Neutrophil (primary cell): ENCODE results near the gene DNM1.

ENCODE experiments used
- H3K27ac ChIP-seq: fragments of 200-600 bp; sonication (generic); 2 replicates; pipeline ENCODE4 v1.5.1; 2016; ENCODE audit warnings: mild to moderate bottlenecking, moderate library complexity
- H3K27me3 ChIP-seq: fragments of 200-600 bp; sonication (generic); 2 replicates; pipeline ENCODE4 v1.6.0; 2016; ENCODE audit warnings: mild to moderate bottlenecking
- H3K36me3 ChIP-seq: fragments of 200-600 bp; sonication (generic); 2 replicates; pipeline ENCODE4 v1.5.1; 2017
- H3K4me1 ChIP-seq, 2 experiments: fragments of 200-600 bp in 1 of 2; sonication (generic) in 1 of 2; 1 replicate in 1 of 2; 2 replicates in 1 of 2; pipeline versions ENCODE4 v1.5.1 to v1.6.1; 2013 to 2016; ENCODE audit warnings: low read depth in 1 of 2, low read length in 1 of 2, mild to moderate bottlenecking in 1 of 2, moderate library complexity in 1 of 2; ENCODE audit not compliant: control insufficient read depth in 1 of 2, insufficient read depth in 1 of 2
- H3K4me3 ChIP-seq, 2 experiments: fragments of 200-600 bp in 1 of 2; sonication (generic) in 1 of 2; 1 replicate in 1 of 2; 2 replicates in 1 of 2; pipeline ENCODE4 v1.5.1; 2013 to 2016; ENCODE audit warnings: low read depth in 1 of 2, low read length in 1 of 2, mild to moderate bottlenecking in 1 of 2, moderate library complexity in 1 of 2
- H3K9me3 ChIP-seq: fragments of 200-600 bp; sonication (generic); 2 replicates; pipeline ENCODE4 v1.5.1; 2016
- TF ChIP-seq, protein P1 (sequence below): fragments of 200-600 bp; sonication (generic); IDR thresholded peaks from 2 replicates; pipeline ENCODE4 v1.5.1; 2016; ENCODE audit warnings: antibody characterized with exemption

The DNM1 gene

DNA sequence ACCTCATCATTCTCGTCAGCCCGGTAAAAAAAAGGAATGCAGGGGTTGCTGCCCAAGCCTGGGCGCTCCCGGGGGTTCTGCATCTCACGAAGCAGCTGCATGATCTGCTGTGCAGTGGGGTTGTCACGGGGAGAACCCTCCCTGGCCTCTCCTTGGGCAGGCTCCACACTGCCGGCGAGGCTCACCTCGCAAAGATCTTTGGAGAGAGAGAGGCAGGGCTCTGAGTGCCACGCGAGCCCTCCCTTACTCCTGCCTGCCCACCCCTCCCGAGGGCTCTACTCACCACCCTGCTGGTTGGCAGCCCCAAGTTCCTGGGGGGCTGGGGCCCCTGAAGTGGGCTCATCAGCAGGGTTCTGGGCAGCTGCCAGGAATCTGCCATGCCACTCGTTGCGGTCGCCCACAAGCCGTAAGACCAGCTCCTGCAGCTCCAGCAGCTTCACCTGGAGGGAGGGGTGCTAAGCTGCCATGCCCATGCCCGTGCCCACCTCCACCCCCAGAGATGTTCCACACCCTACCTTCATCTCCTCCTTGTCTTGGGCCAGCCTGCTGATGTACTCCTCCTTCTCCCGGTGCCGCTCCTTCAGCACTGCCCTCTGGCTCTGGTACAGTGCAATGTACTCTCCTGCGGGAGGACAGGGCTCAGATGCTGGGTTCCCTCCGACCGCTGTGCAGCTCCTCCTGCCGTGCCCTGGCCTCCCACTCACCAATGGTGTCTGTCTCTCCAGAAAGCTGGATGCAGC lies 54.1 kb downstream of the DNM1 start:
- Histone ChIP-seq H3K27me3 (peaks cover 8% of the 10 kb centered on the region), H3K4me1 (no peaks in the 10 kb centered on the region), H3K36me3 (peaks cover 74% of the 10 kb centered on the region), H3K27ac (no peak overlapping the region), H3K9me3 (no peaks in the 10 kb centered on the region), H3K4me3 (no peak overlapping the region)
- TF ChIP-seq, protein P1, sequence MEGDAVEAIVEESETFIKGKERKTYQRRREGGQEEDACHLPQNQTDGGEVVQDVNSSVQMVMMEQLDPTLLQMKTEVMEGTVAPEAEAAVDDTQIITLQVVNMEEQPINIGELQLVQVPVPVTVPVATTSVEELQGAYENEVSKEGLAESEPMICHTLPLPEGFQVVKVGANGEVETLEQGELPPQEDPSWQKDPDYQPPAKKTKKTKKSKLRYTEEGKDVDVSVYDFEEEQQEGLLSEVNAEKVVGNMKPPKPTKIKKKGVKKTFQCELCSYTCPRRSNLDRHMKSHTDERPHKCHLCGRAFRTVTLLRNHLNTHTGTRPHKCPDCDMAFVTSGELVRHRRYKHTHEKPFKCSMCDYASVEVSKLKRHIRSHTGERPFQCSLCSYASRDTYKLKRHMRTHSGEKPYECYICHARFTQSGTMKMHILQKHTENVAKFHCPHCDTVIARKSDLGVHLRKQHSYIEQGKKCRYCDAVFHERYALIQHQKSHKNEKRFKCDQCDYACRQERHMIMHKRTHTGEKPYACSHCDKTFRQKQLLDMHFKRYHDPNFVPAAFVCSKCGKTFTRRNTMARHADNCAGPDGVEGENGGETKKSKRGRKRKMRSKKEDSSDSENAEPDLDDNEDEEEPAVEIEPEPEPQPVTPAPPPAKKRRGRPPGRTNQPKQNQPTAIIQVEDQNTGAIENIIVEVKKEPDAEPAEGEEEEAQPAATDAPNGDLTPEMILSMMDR: no peak

- Histone ChIP-seq H3K27ac (no peak overlapping the region), H3K36me3 (peaks cover 81% of the 10 kb centered on the region), H3K4me1 (no peaks in the 10 kb centered on the region), H3K27me3 (peaks cover 2% of the 10 kb centered on the region), H3K4me3 (no peak overlapping the region), H3K9me3 (no peaks in the 10 kb centered on the region)
- TF ChIP-seq, protein P1: no peak
Measured at GRCh38 chr9:128257907-128258306, 54.7 kb downstream of the DNM1 start.

DNA sequence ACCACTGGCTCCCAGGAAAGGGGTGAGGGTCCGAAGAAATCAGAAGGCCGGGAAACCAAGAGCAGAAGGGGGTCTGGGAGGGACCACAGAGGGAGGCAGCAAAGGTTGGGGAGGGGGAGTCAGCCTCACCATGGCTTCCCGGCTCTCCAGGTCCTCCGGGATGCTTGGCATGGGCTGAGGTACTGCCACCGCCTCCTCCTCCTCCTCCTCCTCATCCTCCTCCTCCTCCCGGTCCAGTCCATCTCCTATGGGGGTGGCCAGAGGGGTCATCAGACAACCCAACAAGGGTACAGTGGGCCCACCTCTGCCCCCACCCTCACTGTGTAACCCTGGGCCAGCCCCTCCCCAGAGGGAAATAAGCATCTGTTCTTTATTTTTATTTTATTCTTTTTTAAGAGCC lies 55.1 kb downstream of the DNM1 start:
- no peaks in the 10 kb centered on the region for H3K27me3 ChIP-seq
- no peak overlapping the region for H3K27ac ChIP-seq
- TF ChIP-seq, protein P1: no peak
- peaks cover 85% of the 10 kb centered on the region for H3K36me3 ChIP-seq
- H3K4me3 ChIP-seq: no peak overlapping the region
- H3K9me3 ChIP-seq: no peaks in the 10 kb centered on the region
- no peaks in the 10 kb centered on the region for H3K4me1 ChIP-seq

GRCh38 chr9:128259156-128259555 lies 56.0 kb downstream of the DNM1 start:
- TF ChIP-seq, protein P1: no peak
- peaks cover 89% of the 10 kb centered on the region for H3K36me3 ChIP-seq
- H3K4me3 ChIP-seq: no peak overlapping the region

GRCh38 chr9:128260340-128260739 lies 57.2 kb downstream of the DNM1 start:
- Histone ChIP-seq H3K27ac (no peak overlapping the region), H3K4me3 (no peak overlapping the region), H3K4me1 (no peaks in the 10 kb centered on the region), H3K27me3 (no peaks in the 10 kb centered on the region), H3K9me3 (no peaks in the 10 kb centered on the region), H3K36me3 (peaks cover 94% of the 10 kb centered on the region)
- TF ChIP-seq, protein P1: no peak

More at GRCh38 chr9:128259156-128259555, 56.0 kb downstream of the DNM1 start:
- Histone ChIP-seq H3K27ac (no peak overlapping the region), H3K4me1 (no peaks in the 10 kb centered on the region), H3K9me3 (no peaks in the 10 kb centered on the region), H3K27me3 (no peaks in the 10 kb centered on the region)
